Activated CD4-positive, alpha-beta T cell treated with anti-CD3 and anti-CD28 coated beads, Interleukin-2, amount 50 U/mL, for 48 hours (primary cell): Measurements from ENCODE around the gene CRB2.

ENCODE experiments used
- DNase-seq, 2 experiments: peaks; one replicate each; pipeline ENCODE4 v3.0.0-alpha.2; 2020

CRB2 gene

GRCh38 chr9:123408313-123409262 lies 52.6 kb downstream of the CRB2 start:
- no peak for DNase-seq

GRCh38 chr9:123410281-123410910 lies 54.4 kb downstream of the CRB2 start:
- DNase-seq = no peak

GRCh38 chr9:123411191-123411590 lies 55.2 kb downstream of the CRB2 start:
- DNase-seq = no peak

GRCh38 chr9:123411636-123412035 lies 55.6 kb downstream of the CRB2 start:
- DNase-seq = no peak

- no peak for DNase-seq
These were observed 56.3 kb downstream of the CRB2 start for GRCh38 chr9:123412171-123412820.

GRCh38 chr9:123414204-123414603 lies 58.2 kb downstream of the CRB2 start:
- no peak for DNase-seq

- DNase-seq = no peak
These were observed 59.2 kb downstream of the CRB2 start for GRCh38 chr9:123414936-123415930.

- no peak for DNase-seq
These were observed 60.2 kb downstream of the CRB2 start for GRCh38 chr9:123416176-123416575.

- no peak for DNase-seq
These were observed 61.5 kb downstream of the CRB2 start for GRCh38 chr9:123417289-123418051.

- DNase-seq = no peak
These were observed 62.0 kb downstream of the CRB2 start for GRCh38 chr9:123418052-123418430.

- DNase-seq = no peak
These were observed 62.5 kb downstream of the CRB2 start for GRCh38 chr9:123418506-123418905.

- no peak for DNase-seq
These were observed 63.1 kb downstream of the CRB2 start for GRCh38 chr9:123419091-123419490.

- no peak for DNase-seq
These were observed 64.0 kb downstream of the CRB2 start for GRCh38 chr9:123419721-123420591.

GRCh38 chr9:123420592-123421111 lies 64.7 kb downstream of the CRB2 start:
- no peak for DNase-seq

GRCh38 chr9:123421186-123421585 lies 65.2 kb downstream of the CRB2 start:
- DNase-seq = no peak

GRCh38 chr9:123421801-123422455 lies 65.9 kb downstream of the CRB2 start:
- no peak for DNase-seq

GRCh38 chr9:123422635-123423310 lies 66.8 kb downstream of the CRB2 start:
- no peak for DNase-seq

GRCh38 chr9:123423311-123423640 lies 67.3 kb downstream of the CRB2 start:
- no peak for DNase-seq

- no peak for DNase-seq
These were observed 68.1 kb downstream of the CRB2 start for GRCh38 chr9:123424131-123424530.
